ENCODE data around the gene PPP2R3C. TPM values are rescaled to one million over a fixed set of nuclear protein-coding genes. Genes with fewer than 3 reads are reported as not detected.
A peak's percentile ranks its signal among the peaks of the same experiment; 100 is the strongest.

Gene PPP2R3C
- total and polyA plus RNA-seq, 4 experiments from 2014 or later = 36.1 to 70.9 (median 49.5) TPM

GRCh38 chr14:35085441-35085840 lies 36.3 kb downstream of the PPP2R3C start:
- no peak for DNase-seq
- POLR2A ChIA-PET (ENCODE audit: partially characterized antibody) = no interaction called here
- H3K4me1 ChIP-seq (ENCODE audit: insufficient read depth, low read length) = no peaks in the 10 kb centered on the region
- H3K9me3 ChIP-seq (ENCODE audit: control insufficient read depth in 1 of 2, low read length in 2 of 2) = no peaks in the 10 kb centered on the region
- H3K27ac ChIP-seq (ENCODE audit: low read depth, low read length) = no peak overlapping the region
- Mint-ChIP-seq H3K4me3 (no peak overlapping the region), H3K4me1 (no peaks in the 10 kb centered on the region), H3K27ac (peak overlapping the region in 4 of 7 donors; percentile 1 to 65 (median 35)), H3K27me3 (no peaks in the 10 kb centered on the region), H3K36me3 (peaks cover 34 to 64% of the 10 kb centered on the region in 2 donors), H3K9me3 (no peaks in the 10 kb centered on the region)
- CTCF ChIA-PET (ENCODE audit: partially characterized antibody) = no interaction called here
- peaks cover 47% of the 10 kb centered on the region for H3K36me3 ChIP-seq (ENCODE audit: insufficient read depth, low read length)
- intact Hi-C loops (cut with micrococcal nuclease) = no loop called here
- H3K27me3 ChIP-seq (ENCODE audit: insufficient read depth, low read length) = no peaks in the 10 kb centered on the region
- H3K4me3 ChIP-seq (ENCODE audit: low read length in 2 of 2) = no peak overlapping the region

- DNase-seq = no peak
- Histone ChIP-seq H3K27ac (ENCODE audit: low read depth, low read length) (no peak overlapping the region), H3K36me3 (ENCODE audit: insufficient read depth, low read length) (peaks cover 54% of the 10 kb centered on the region), H3K4me3 (ENCODE audit: low read length in 2 of 2) (no peak overlapping the region), H3K27me3 (ENCODE audit: insufficient read depth, low read length) (no peaks in the 10 kb centered on the region), H3K4me1 (ENCODE audit: insufficient read depth, low read length) (no peaks in the 10 kb centered on the region), H3K9me3 (ENCODE audit: control insufficient read depth in 1 of 2, low read length in 2 of 2) (no peaks in the 10 kb centered on the region)
- no peaks in the 10 kb centered on the region for H3K4me1 Mint-ChIP-seq
- no peak overlapping the region for H3K4me3 Mint-ChIP-seq
- CTCF ChIA-PET (ENCODE audit: partially characterized antibody) = no interaction called here
- H3K27ac Mint-ChIP-seq = peak overlapping the region in 1 of 7 donors; percentile 28
- peaks cover 34 to 68% of the 10 kb centered on the region in 2 donors for H3K36me3 Mint-ChIP-seq
- H3K27me3 Mint-ChIP-seq = no peaks in the 10 kb centered on the region
- H3K9me3 Mint-ChIP-seq = no peaks in the 10 kb centered on the region
- POLR2A ChIA-PET (ENCODE audit: partially characterized antibody) = no interaction called here
- intact Hi-C loops (cut with micrococcal nuclease) = no loop called here
Measured at GRCh38 chr14:35083530-35084150, 38.1 kb downstream of the PPP2R3C start.

- Histone ChIP-seq H3K4me3 (ENCODE audit: low read length in 2 of 2) (no peak overlapping the region), H3K4me1 (ENCODE audit: insufficient read depth, low read length) (no peaks in the 10 kb centered on the region), H3K36me3 (ENCODE audit: insufficient read depth, low read length) (peaks cover 24% of the 10 kb centered on the region), H3K27ac (ENCODE audit: low read depth, low read length) (no peak overlapping the region), H3K27me3 (ENCODE audit: insufficient read depth, low read length) (no peaks in the 10 kb centered on the region), H3K9me3 (ENCODE audit: control insufficient read depth in 1 of 2, low read length in 2 of 2) (no peaks in the 10 kb centered on the region)
- H3K4me1 Mint-ChIP-seq = no peaks in the 10 kb centered on the region
- POLR2A ChIA-PET (ENCODE audit: partially characterized antibody) = no interaction called here
- intact Hi-C loops (cut with micrococcal nuclease) = no loop called here
- no peak for DNase-seq
- no peak overlapping the region for H3K4me3 Mint-ChIP-seq
- H3K27ac Mint-ChIP-seq = peak overlapping the region in 2 of 7 donors; percentile 29 to 50
- H3K9me3 Mint-ChIP-seq = no peaks in the 10 kb centered on the region
- no peaks in the 10 kb centered on the region for H3K27me3 Mint-ChIP-seq
- peaks cover 16 to 58% of the 10 kb centered on the region in 2 donors for H3K36me3 Mint-ChIP-seq
- CTCF ChIA-PET (ENCODE audit: partially characterized antibody) = no interaction called here
Measured at GRCh38 chr14:35079742-35080141, 42.0 kb downstream of the PPP2R3C start.

GRCh38 chr14:35078082-35078481 lies 43.7 kb downstream of the PPP2R3C start:
- H3K36me3 Mint-ChIP-seq = peaks cover 11 to 54% of the 10 kb centered on the region in 2 donors
- POLR2A ChIA-PET (ENCODE audit: partially characterized antibody) = no interaction called here
- peaks cover 21% of the 10 kb centered on the region for H3K36me3 ChIP-seq (ENCODE audit: insufficient read depth, low read length)

GRCh38 chr14:35073486-35073885 lies 48.3 kb downstream of the PPP2R3C start:
- Histone ChIP-seq H3K27ac (ENCODE audit: low read depth, low read length) (no peak overlapping the region), H3K4me3 (ENCODE audit: low read length in 2 of 2) (no peak overlapping the region), H3K36me3 (ENCODE audit: insufficient read depth, low read length) (peaks cover 4% of the 10 kb centered on the region), H3K9me3 (ENCODE audit: control insufficient read depth in 1 of 2, low read length in 2 of 2) (no peaks in the 10 kb centered on the region), H3K27me3 (ENCODE audit: insufficient read depth, low read length) (no peaks in the 10 kb centered on the region), H3K4me1 (ENCODE audit: insufficient read depth, low read length) (no peaks in the 10 kb centered on the region)
- ChIA-PET CTCF (ENCODE audit: partially characterized antibody) (no interaction called here), POLR2A (ENCODE audit: partially characterized antibody) (no interaction called here)
- peaks cover 0 to 2% (median 0%) of the 10 kb centered on the region in 8 donors for H3K9me3 Mint-ChIP-seq
- H3K4me1 Mint-ChIP-seq = peaks cover 0 to 3% (median 1%) of the 10 kb centered on the region in 4 donors
- intact Hi-C loops (cut with micrococcal nuclease) = no loop called here
- no peaks in the 10 kb centered on the region for H3K27me3 Mint-ChIP-seq
- H3K4me3 Mint-ChIP-seq = no peak overlapping the region
- DNase-seq = no peak
- peak overlapping the region in 1 of 7 donors; percentile 29 for H3K27ac Mint-ChIP-seq
- peaks cover 25 to 51% of the 10 kb centered on the region in 2 donors for H3K36me3 Mint-ChIP-seq

More at GRCh38 chr14:35078082-35078481, 43.7 kb downstream of the PPP2R3C start:
- no peaks in the 10 kb centered on the region for H3K27me3 Mint-ChIP-seq
- no peak for DNase-seq
- no peaks in the 10 kb centered on the region for H3K27me3 ChIP-seq (ENCODE audit: insufficient read depth, low read length)
- intact Hi-C loops (cut with micrococcal nuclease) = no loop called here
- no peaks in the 10 kb centered on the region for H3K9me3 ChIP-seq (ENCODE audit: control insufficient read depth in 1 of 2, low read length in 2 of 2)
- H3K4me1 ChIP-seq (ENCODE audit: insufficient read depth, low read length) = no peaks in the 10 kb centered on the region
- H3K27ac ChIP-seq (ENCODE audit: low read depth, low read length) = no peak overlapping the region
- no peak overlapping the region for H3K4me3 Mint-ChIP-seq
- no peaks in the 10 kb centered on the region for H3K9me3 Mint-ChIP-seq
- H3K27ac Mint-ChIP-seq = peak overlapping the region in 1 of 7 donors; percentile 42
- no peak overlapping the region for H3K4me3 ChIP-seq (ENCODE audit: low read length in 2 of 2)
- no peaks in the 10 kb centered on the region for H3K4me1 Mint-ChIP-seq
- CTCF ChIA-PET (ENCODE audit: partially characterized antibody) = interaction anchor here (1.0 kb wide), 1 partner anchor 406 kb away, joined by 3 read pairs; no protein-coding TSS in a partner anchor

GRCh38 chr14:35072226-35072625 lies 49.6 kb downstream of the PPP2R3C start:
- Mint-ChIP-seq H3K4me1 (peaks cover 0 to 3% (median 2%) of the 10 kb centered on the region in 4 donors), H3K4me3 (no peak overlapping the region), H3K36me3 (peaks cover 27 to 55% of the 10 kb centered on the region in 2 donors), H3K27me3 (no peaks in the 10 kb centered on the region), H3K27ac (peak overlapping the region in 1 of 7 donors; percentile 43), H3K9me3 (peaks cover 0 to 2% (median 0%) of the 10 kb centered on the region in 8 donors)
- peaks cover 4% of the 10 kb centered on the region for H3K36me3 ChIP-seq (ENCODE audit: insufficient read depth, low read length)
- H3K27me3 ChIP-seq (ENCODE audit: insufficient read depth, low read length) = no peaks in the 10 kb centered on the region
- H3K4me1 ChIP-seq (ENCODE audit: insufficient read depth, low read length) = no peaks in the 10 kb centered on the region
- DNase-seq = no peak
- no peaks in the 10 kb centered on the region for H3K9me3 ChIP-seq (ENCODE audit: control insufficient read depth in 1 of 2, low read length in 2 of 2)
- intact Hi-C loops (cut with micrococcal nuclease) = no loop called here
- ChIA-PET POLR2A (ENCODE audit: partially characterized antibody) (no interaction called here), CTCF (ENCODE audit: partially characterized antibody) (no interaction called here)
- no peak overlapping the region for H3K27ac ChIP-seq (ENCODE audit: low read depth, low read length)
- H3K4me3 ChIP-seq (ENCODE audit: low read length in 2 of 2) = no peak overlapping the region

GRCh38 chr14:35068238-35069012 lies 53.4 kb downstream of the PPP2R3C start:
- Histone ChIP-seq H3K36me3 (ENCODE audit: insufficient read depth, low read length) (peaks cover 4% of the 10 kb centered on the region), H3K4me3 (ENCODE audit: low read length in 2 of 2) (no peak overlapping the region), H3K27ac (ENCODE audit: low read depth, low read length) (no peak overlapping the region), H3K9me3 (ENCODE audit: control insufficient read depth in 1 of 2, low read length in 2 of 2) (no peaks in the 10 kb centered on the region), H3K4me1 (ENCODE audit: insufficient read depth, low read length) (no peaks in the 10 kb centered on the region), H3K27me3 (ENCODE audit: insufficient read depth, low read length) (no peaks in the 10 kb centered on the region)
- Mint-ChIP-seq H3K4me3 (no peak overlapping the region), H3K27ac (peak overlapping the region in 1 of 7 donors; percentile 5), H3K9me3 (peaks cover 0 to 2% (median 0%) of the 10 kb centered on the region in 8 donors), H3K4me1 (peaks cover 0 to 6% (median 4%) of the 10 kb centered on the region in 4 donors), H3K27me3 (no peaks in the 10 kb centered on the region), H3K36me3 (peaks cover 28 to 45% of the 10 kb centered on the region in 2 donors)
- DNase-seq = no peak
- ChIA-PET CTCF (ENCODE audit: partially characterized antibody) (interaction anchor here (1.2 kb wide), 1 partner anchor 21 kb away, joined by 3 read pairs; no protein-coding TSS in a partner anchor), POLR2A (ENCODE audit: partially characterized antibody) (interaction anchor here (1.4 to 1.7 kb wide), 2 partner anchors 22 to 25 kb away, joined by 3 to 4 read pairs; partner anchors contain the start of gene FAM177A1)
- intact Hi-C loops (cut with micrococcal nuclease) = no loop called here
